ENCODE data around the gene CTDP1.

Gene CTDP1

GRCh38 chr18:79637921-79638909, 41.4 kb upstream of the CTDP1 start (continued):
- TF ChIP-seq, protein P1, sequence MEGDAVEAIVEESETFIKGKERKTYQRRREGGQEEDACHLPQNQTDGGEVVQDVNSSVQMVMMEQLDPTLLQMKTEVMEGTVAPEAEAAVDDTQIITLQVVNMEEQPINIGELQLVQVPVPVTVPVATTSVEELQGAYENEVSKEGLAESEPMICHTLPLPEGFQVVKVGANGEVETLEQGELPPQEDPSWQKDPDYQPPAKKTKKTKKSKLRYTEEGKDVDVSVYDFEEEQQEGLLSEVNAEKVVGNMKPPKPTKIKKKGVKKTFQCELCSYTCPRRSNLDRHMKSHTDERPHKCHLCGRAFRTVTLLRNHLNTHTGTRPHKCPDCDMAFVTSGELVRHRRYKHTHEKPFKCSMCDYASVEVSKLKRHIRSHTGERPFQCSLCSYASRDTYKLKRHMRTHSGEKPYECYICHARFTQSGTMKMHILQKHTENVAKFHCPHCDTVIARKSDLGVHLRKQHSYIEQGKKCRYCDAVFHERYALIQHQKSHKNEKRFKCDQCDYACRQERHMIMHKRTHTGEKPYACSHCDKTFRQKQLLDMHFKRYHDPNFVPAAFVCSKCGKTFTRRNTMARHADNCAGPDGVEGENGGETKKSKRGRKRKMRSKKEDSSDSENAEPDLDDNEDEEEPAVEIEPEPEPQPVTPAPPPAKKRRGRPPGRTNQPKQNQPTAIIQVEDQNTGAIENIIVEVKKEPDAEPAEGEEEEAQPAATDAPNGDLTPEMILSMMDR (tag by site-specific recombination; IDR thresholded peaks at IDR 0.05), result no peak
- TF ChIP-seq OVOL3 (tag by site-specific recombination; IDR thresholded peaks at IDR 0.05) (no peak), ZNF366 (tag by site-specific recombination; conservative IDR thresholded peaks at IDR 0.05) (no peak), ZNF473 (tag by site-specific recombination; IDR thresholded peaks at IDR 0.05) (no peak), SP3 (tag by site-specific recombination; IDR thresholded peaks at IDR 0.05) (no peak)

- CTCF ChIA-PET, result interaction anchor here (1.2 kb wide), 1 partner anchor 261 kb away, joined by 4 read pairs; no protein-coding TSS in a partner anchor
- H3K9me3 ChIP-seq (ENCODE audit: control insufficient read depth, insufficient read depth, low read depth, low read length), result no peaks in the 10 kb centered on the region
- no peak overlapping the region for H3K27ac ChIP-seq (ENCODE audit: extremely low read depth, low read depth, low read length)
- no peak overlapping the region for H3K4me3 ChIP-seq (ENCODE audit: low read depth, low read length)
- POLR2A ChIA-PET, result no interaction called here
- H3K4me1 ChIP-seq (ENCODE audit: control insufficient read depth, insufficient read depth, low read length), result no peaks in the 10 kb centered on the region; the same call in 1 of the 2 replicates
- no peak for TF ChIP-seq ZNF555 (tag by site-specific recombination; conservative IDR thresholded peaks at IDR 0.05)
- TF ChIP-seq ZFHX2 (tag by site-specific recombination; conservative IDR thresholded peaks at IDR 0.05), result no peak
- no peak for TF ChIP-seq ZNF416 (tag by site-specific recombination; IDR thresholded peaks at IDR 0.05)
- no peak for TF ChIP-seq ZNF132 (tag by site-specific recombination; IDR thresholded peaks at IDR 0.05; ENCODE audit: borderline replicate concordance)
- TF ChIP-seq ZNF311 (tag by site-specific recombination; IDR thresholded peaks at IDR 0.05; ENCODE audit: borderline replicate concordance), result no peak
- TF ChIP-seq, protein P2, sequence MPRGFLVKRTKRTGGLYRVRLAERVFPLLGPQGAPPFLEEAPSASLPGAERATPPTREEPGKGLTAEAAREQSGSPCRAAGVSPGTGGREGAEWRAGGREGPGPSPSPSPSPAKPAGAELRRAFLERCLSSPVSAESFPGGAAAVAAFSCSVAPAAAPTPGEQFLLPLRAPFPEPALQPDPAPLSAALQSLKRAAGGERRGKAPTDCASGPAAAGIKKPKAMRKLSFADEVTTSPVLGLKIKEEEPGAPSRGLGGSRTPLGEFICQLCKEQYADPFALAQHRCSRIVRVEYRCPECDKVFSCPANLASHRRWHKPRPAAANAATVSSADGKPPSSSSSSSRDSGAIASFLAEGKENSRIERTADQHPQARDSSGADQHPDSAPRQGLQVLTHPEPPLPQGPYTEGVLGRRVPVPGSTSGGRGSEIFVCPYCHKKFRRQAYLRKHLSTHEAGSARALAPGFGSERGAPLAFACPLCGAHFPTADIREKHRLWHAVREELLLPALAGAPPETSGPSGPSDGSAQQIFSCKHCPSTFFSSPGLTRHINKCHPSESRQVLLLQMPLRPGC (tag by site-specific recombination; IDR thresholded peaks at IDR 0.05), result no peak
- TF ChIP-seq ZNF48 (tag by site-specific recombination; IDR thresholded peaks at IDR 0.05), result no peak
- no peak for TF ChIP-seq KLF10 (tag by site-specific recombination; IDR thresholded peaks at IDR 0.05)
- TF ChIP-seq, protein P3, sequence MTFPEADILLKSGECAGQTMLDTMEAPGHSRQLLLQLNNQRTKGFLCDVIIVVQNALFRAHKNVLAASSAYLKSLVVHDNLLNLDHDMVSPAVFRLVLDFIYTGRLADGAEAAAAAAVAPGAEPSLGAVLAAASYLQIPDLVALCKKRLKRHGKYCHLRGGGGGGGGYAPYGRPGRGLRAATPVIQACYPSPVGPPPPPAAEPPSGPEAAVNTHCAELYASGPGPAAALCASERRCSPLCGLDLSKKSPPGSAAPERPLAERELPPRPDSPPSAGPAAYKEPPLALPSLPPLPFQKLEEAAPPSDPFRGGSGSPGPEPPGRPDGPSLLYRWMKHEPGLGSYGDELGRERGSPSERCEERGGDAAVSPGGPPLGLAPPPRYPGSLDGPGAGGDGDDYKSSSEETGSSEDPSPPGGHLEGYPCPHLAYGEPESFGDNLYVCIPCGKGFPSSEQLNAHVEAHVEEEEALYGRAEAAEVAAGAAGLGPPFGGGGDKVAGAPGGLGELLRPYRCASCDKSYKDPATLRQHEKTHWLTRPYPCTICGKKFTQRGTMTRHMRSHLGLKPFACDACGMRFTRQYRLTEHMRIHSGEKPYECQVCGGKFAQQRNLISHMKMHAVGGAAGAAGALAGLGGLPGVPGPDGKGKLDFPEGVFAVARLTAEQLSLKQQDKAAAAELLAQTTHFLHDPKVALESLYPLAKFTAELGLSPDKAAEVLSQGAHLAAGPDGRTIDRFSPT (tag by site-specific recombination; IDR thresholded peaks at IDR 0.05), result no peak
- no peaks in the 10 kb centered on the region for H3K36me3 ChIP-seq (ENCODE audit: control insufficient read depth in 2 of 2, insufficient read depth in 1 of 2, low read length in 2 of 2)
These were observed 40.4 kb upstream of the CTDP1 start for GRCh38 chr18:79639072-79639829.

GRCh38 chr18:79640064-79640672, 39.4 kb upstream of the CTDP1 start:
- no peak overlapping the region for H3K4me3 ChIP-seq (ENCODE audit: low read depth, low read length)
- no peak overlapping the region for H3K27ac ChIP-seq (ENCODE audit: extremely low read depth, low read depth, low read length)
- POLR2A ChIA-PET, result no interaction called here
- H3K4me1 ChIP-seq (ENCODE audit: control insufficient read depth, insufficient read depth, low read length), result no peaks in the 10 kb centered on the region; the same call in 1 of the 2 replicates
- no peaks in the 10 kb centered on the region for H3K36me3 ChIP-seq (ENCODE audit: control insufficient read depth in 2 of 2, insufficient read depth in 1 of 2, low read length in 2 of 2)
- no peaks in the 10 kb centered on the region for H3K9me3 ChIP-seq (ENCODE audit: control insufficient read depth, insufficient read depth, low read depth, low read length)
- CTCF ChIA-PET, result interaction anchor here (6.6 kb wide), 1 partner anchor 260 kb away, joined by 92 read pairs; no protein-coding TSS in a partner anchor
- no peak for TF ChIP-seq ZSCAN30 (tag by site-specific recombination; IDR thresholded peaks at IDR 0.05)
- TF ChIP-seq, protein P4, sequence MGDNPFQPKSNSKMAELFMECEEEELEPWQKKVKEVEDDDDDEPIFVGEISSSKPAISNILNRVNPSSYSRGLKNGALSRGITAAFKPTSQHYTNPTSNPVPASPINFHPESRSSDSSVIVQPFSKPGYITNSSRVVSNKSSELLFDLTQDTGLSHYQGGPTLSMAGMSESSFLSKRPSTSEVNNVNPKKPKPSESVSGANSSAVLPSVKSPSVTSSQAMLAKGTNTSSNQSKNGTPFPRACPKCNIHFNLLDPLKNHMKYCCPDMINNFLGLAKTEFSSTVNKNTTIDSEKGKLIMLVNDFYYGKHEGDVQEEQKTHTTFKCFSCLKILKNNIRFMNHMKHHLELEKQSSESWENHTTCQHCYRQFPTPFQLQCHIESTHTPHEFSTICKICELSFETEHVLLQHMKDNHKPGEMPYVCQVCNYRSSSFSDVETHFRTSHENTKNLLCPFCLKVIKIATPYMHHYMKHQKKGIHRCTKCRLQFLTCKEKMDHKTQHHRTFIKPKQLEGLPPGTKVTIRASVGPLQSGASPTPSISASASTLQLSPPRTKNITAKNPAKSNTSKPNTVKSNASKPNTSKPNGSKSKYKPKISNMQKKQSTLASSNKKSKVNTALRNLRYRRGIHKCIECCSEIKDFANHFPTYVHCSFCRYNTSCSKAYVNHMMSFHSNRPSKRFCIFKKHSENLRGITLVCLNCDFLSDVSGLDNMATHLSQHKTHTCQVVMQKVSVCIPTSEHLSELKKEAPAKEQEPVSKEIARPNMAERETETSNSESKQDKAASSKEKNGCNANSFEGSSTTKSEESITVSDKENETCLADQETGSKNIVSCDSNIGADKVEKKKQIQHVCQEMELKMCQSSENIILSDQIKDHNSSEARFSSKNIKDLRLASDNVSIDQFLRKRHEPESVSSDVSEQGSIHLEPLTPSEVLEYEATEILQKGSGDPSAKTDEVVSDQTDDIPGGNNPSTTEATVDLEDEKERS (tag by site-specific recombination; IDR thresholded peaks at IDR 0.05), result no peak

Measured in HEK293 (cell line).